ENCODE data around the gene OLFML3.

- TF ChIP-seq CTCF (IDR thresholded peaks at IDR 0.05; ENCODE audit: insufficient read depth, low read length, poor library complexity, severe bottlenecking): no peak
- TF ChIP-seq EZH2phosphoT487 (conservative IDR thresholded peaks at IDR 0.05; ENCODE audit: low read length): no peak
Measured at GRCh38 chr1:113949007-113949406, 30.3 kb upstream of the OLFML3 start.
